A673 (cell line): ENCODE results near the gene FRMD3.

Experiments used
- CTCF ChIP-seq: fragments of 300-800, 200-600 bp; sonication (generic); conservative IDR thresholded peaks from 2 replicates; pipeline ENCODE4 v1.5.1; 2017; ENCODE audit warnings: low read depth, mild to moderate bottlenecking, antibody characterized with exemption, low read length, moderate library complexity, mixed read lengths
- EZH2 ChIP-seq: fragments of 200-600 bp; sonication (generic); IDR thresholded peaks from 2 replicates; pipeline ENCODE4 v1.6.1; 2017; ENCODE audit warnings: borderline replicate concordance, low read depth, mild to moderate bottlenecking, mixed read lengths, antibody characterized with exemption, low read length; ENCODE audit not compliant: poor library complexity, severe bottlenecking

DNA sequence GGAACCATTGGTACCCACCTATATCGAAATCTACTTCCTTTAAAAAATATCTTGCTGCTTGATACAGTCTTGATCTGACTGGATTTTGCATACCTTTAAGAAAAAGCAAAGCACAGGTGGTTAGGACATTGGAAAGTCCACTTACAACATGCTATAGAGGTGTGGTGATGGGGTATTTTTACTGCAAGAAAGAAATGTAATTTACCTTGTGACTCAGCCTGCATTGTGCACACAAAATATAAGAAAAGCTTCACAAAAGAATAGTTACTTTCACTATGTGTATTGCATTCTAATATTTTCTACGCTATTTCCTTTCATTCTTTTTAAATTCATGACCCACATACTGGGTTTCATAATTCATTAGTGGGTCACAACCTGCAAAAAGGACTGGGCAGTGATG, 239.1 kb downstream of the FRMD3 start:
- TF ChIP-seq CTCF (no peak), EZH2 (no peak)
